IPS-NIHi11 (cell line): Measurements from ENCODE around the gene MLLT3.
A peak's percentile ranks its signal among the peaks of the same experiment; 100 is the strongest.
"Not testable (repeated sequence)": the region's sequence is repeated elsewhere in the genome, so short reads cannot be mapped to it uniquely, and the experiment has no call there.

ENCODE experiments used
- DNase-seq: peaks from one replicate; pipeline ENCODE4 v3.0.0; 2012; ENCODE audit warnings: mixed read lengths, low spot score

The MLLT3 gene

DNA sequence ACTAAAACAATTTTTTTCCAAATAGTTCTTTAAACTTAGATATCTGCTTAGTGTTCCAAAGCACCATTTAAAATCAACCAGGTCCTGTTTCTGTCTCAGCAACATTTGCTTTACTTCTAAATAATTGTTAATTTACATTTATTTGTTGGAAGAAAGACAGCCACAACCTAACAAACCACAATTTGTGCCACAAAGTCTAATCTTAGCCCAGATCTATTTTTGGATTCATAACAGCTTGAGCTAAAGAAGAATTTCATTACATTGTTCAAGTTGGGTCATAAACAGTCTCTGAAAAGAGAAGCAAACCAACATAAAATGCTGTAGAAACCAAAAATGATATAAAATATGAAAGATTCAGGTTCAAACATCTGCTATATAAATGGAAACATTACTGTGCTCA, 24.4 kb downstream of the MLLT3 start:
- DNase-seq, result no peak

GRCh38 chr9:20594608-20595007, 27.7 kb downstream of the MLLT3 start:
- DNase-seq, result no peak

DNA sequence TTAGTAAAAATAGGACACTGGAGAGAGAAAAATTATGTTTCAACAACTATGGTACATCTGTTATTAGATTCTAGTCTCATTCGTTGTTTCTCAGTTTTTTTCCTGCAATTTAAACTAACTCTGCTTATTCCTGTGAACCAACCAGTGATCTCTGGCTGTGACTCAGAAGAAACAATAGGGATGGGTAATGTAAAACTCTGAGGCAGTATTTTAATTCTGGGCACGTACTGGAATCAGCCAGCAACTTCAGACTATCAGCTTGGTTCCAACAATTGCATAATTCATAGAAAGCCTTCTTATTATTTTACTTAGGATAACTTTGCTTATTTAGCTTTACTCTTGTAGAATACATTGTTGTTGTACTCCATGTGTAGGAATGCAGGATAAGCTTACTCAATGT, 28.8 kb downstream of the MLLT3 start:
- no peak for DNase-seq

DNA sequence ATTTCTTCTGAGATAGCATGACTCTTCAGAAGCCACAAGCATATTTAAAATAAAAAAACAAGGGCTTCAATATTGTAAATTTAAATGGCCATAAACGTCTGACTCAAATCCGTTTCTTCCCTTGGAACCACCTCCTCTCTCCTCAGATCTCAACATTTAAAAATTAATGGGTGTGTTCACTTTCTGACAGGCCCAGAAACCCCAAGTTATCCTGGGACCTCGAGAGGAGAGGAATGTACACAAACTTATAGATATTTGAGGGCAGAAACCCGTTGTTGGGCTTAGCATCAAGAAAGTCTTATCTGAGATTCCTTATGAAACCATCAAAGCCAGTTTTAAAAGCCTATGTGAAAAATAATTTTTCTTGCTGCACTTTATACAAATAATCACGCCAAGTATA, 29.2 kb downstream of the MLLT3 start:
- no peak for DNase-seq

- DNase-seq, result no peak
Observed at GRCh38 chr9:20592673-20593072, 29.6 kb downstream of the MLLT3 start.

DNA sequence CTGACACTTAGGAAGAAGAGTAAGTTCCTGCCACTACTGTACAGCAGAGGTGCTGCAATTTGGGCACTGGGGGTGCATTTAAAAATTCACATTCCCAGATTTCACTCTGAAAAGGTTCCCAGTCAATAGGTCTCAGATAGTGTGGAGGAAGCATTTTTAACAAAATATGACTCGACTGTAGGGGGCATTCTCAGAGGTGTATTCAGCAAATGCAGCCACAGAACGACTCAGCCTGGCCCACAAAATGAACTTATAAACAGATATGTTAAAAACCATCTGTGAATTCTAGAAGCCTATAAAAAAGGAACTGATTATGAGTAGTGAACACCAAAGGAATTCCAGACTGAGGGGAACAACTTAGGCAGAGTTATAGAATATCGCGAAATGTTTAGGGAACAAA, 31.1 kb downstream of the MLLT3 start:
- no peak for DNase-seq

GRCh38 chr9:20584968-20585643, 37.2 kb downstream of the MLLT3 start:
- DNase-seq, result no peak

GRCh38 chr9:20583088-20583487, 39.2 kb downstream of the MLLT3 start:
- DNase-seq, result not testable (repeated sequence)

- no peak for DNase-seq
Observed at GRCh38 chr9:20582150-20582549, 40.1 kb downstream of the MLLT3 start.

- no peak for DNase-seq
Observed at GRCh38 chr9:20580673-20581072, 41.6 kb downstream of the MLLT3 start.

GRCh38 chr9:20579524-20580314, 42.6 kb downstream of the MLLT3 start:
- no peak for DNase-seq

GRCh38 chr9:20573023-20573422, 49.3 kb downstream of the MLLT3 start:
- DNase-seq, result no peak

DNA sequence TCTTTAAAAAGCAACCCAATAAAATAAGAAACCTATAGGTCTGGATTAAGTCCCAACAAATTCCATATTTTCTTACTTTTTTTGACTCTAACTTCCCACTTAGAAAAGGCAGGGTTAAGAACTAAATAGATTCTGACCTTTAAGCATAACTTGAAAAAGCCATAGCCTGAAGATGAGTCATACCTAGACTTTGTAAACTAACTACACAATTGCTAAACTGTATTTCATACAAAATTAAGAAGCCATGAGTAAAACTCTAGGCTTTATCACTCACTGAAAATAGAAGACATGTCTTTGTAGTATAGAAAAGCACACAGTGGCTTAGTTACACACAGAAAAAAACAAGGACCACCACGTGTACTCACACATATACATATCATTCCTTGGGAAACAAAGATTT, 51.5 kb downstream of the MLLT3 start:
- DNase-seq, result no peak

DNA sequence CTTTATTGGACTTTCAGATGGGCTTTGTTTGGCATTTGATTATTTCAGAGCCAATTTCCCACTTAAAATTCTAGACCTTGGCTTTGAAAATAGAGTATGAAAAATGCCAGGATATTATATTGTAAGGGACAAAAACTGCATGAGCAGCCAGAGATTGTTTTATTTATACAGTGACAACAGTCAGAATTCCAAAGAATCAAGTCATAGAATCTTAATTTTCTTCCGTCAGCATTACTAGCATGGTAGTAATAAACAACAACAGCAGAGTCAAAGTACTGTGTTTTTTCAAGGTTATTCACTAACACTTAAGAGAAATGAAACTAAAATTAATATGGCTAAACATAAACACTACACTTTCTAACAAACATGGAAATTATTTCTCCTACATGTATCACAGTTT, 52.2 kb downstream of the MLLT3 start:
- DNase-seq, result no peak

DNA sequence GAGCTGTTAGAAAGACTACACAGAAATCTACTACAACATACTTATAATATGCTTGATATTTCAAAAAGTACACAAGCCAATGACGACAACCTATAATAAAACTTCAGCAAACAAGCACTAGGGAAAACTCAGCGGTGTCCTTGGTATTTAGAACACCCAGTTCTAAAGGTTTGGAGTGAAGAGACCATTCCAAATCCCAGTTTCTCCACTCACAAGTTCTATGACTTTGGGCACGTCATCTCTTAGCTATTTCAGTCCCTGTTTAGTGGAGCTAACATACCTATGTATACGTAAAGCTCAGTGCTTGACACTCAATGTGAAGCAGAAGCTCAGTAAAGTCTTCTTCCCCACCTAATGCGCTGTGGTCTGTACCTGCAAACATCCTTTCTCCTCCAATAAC, 52.8 kb downstream of the MLLT3 start:
- no peak for DNase-seq

- no peak for DNase-seq
Observed at GRCh38 chr9:20568400-20568799, 53.9 kb downstream of the MLLT3 start.

DNA sequence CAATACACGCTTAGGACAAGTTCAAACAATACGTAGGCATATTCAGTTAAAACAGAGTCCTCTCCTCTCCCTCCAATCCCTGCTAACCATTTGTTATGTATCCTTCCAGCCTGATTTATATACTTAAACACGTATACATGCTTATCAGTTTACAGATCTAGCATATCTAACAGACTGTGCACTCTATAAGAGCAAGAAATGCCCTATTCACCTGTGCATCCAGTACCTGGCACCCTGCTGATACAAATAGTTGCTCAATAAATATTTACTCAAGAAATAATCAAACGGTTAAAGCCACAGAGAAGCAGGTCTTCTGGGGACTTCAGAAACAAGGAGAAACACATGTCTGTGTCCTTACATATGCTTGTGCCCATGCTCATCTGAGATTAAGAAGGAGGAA, 55.9 kb downstream of the MLLT3 start:
- DNase-seq, result no peak

DNA sequence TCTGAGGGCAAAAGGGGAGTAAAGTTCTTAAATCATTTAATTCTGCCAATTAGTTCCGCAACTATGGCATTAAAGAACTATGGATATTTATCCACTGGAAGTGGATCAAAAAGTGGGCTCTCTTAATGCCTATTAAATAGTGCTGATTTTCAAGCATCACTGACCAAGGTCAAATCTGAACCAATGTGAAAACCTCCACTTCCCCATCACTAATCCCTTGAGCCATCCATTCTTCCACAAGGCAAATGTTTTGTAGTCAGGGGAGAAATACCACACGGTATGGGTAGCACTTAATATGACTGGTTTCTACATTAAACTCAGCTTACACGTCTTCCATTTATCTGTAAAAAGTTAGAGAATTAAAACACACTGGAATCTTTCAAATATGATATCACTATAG, 57.6 kb downstream of the MLLT3 start:
- no peak for DNase-seq

DNA sequence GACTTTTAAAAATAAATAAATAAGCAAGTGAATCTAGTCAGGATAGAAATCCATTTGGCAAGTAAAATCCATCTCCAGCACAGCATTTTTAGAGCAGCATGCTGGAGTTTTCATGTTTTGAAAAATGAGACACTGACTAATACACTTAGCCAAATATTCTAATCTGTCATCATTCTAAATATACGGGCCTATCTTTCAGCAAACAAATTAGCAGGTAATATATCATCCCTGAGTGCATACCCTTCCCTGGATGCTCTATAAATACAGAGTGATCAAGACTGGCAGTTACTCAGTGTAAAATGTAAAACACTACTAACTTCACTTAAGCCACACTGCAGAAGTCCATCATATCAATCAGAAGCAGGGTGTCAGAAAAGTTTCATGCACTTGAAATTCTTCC, 58.4 kb downstream of the MLLT3 start:
- no peak for DNase-seq

DNA sequence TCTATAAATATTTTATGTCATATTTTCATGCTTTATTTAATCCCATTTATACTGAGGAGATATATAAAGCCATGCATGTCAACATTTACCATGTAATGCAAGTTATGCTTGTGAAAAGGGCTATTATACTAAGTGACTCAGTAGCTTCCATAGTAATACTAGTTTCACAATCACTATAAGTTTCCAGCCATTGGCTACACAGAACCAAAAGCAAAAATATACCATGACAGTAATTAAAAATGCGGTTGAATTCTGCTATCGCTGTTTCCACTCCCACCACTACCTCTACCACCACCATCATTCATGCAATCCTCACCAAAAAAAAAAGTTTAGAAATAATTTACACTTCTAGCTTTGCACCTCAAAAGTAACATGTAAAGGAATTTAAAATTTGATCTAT, 60.2 kb downstream of the MLLT3 start:
- DNase-seq, result no peak

DNA sequence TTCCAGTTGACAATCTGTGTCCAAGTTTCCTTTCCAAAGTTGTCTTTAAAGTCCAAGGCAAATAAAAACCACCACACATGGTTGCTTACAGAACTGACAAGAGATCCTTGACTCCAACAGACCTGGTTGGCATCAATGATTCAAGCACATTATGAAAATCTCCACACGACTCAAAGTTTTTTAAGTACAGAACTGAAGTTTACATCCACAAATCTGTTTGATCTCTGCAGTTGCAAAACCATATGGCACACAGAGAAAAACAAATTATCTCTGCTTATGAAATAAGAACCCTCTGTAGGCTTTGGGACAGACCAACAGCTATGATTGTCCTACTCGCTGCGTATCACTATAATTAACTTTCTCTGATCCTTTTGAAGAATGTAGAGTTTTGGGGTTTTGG, 60.8 kb downstream of the MLLT3 start:
- no peak for DNase-seq

GRCh38 chr9:20559231-20559890, 62.9 kb downstream of the MLLT3 start:
- no peak for DNase-seq

- DNase-seq, result peak; percentile 17
Observed at GRCh38 chr9:20558566-20559016, 63.7 kb downstream of the MLLT3 start.
